HG02642 (cell line): ENCODE data around the gene TCEA2.

Experiments
- ATAC-seq: cut with Tn5 transposase; IDR thresholded peaks from one replicate; pipeline ENCODE4 v1.9.1; 2021; ENCODE audit warnings: mild to moderate bottlenecking; ENCODE audit not compliant: unreplicated experiment, poor library complexity

Gene TCEA2

DNA sequence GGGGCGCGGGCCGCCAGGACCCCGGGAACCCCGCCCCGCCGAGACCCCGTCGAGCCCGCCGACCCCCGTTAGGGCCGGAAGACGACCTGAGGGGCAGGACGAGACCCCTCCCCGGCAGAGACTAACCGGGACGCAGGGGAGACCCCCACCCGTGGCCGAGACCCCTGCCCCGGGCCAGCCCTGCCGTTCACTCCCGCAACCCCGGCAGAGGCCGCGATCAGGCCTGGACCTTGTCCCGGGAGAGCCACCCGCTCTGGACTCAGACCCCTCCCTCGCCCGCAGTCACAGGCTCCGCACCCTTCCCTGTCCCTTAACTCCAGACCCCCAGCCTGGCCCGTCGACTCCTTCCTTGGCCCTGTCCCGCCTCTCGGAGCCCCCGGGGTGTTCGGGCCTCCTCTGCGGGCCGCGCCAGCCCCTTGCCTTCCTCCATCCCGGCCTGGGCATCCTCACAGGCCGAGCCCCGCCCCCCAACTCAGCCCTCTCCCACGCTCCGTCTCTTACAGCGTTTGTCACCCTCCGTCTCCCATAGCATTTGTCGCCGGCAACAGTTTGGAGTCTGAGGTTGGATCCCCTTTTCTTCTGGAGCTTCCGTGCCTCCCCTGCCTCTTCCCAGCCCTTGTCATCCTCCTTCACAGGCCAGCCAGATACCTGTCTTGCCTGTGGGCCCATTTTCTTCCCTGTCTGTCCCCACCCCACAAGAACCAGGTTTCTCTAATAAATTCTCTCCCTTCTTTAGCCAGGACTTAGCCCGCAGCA lies 569 bp downstream of the TCEA2 start:
- no peak for ATAC-seq

DNA sequence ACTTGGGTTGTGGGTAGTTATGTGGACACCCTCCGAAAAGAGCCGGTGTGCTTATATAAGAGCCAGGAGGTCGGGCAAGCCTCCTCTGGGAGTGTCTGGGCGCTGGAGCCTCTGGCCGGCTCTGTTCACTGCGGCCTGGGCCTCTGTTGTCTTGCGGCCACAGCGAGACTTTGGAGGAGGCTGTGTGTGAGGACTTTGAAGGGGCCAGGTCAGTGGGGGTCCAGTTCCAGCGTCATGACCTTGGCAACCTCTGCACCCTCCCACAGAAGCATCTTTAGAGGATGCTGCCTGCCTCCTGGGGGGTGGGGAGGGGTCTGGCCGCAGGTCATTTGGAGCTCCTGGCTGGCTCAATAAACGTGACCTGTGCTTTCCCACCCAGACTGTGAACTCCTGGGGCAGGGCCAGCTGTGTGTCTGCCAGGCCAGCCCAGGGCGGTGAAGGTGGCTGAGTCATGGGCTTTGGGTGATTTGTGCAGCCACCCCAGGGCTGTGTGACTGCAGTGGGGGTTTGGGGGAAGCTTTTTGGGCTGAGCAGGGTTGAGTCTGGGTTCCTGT lies 1.2 kb downstream of the TCEA2 start:
- ATAC-seq = no peak

GRCh38 chr20:64065062-64065973 lies 2.3 kb downstream of the TCEA2 start:
- ATAC-seq = no peak

DNA sequence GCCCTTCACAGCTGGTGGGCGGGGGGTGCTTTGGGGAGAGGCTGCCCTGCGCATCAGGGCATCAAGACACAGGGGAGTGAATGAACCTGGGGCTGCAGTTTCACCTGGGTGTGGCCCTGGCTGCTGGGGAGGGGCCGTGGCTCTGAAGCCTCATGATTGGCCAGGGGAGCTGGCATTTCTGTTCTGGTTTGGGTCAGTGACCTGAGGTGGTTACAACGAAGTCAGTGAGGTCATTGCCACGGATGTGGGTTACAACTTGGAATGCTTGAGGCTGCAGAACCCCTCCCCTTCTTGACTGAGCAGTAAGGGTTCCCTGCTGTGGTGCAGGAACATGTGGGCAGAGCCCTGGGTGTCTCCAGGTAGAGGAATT lies 3.0 kb downstream of the TCEA2 start:
- ATAC-seq = no peak

GRCh38 chr20:64067005-64067632 lies 4.1 kb downstream of the TCEA2 start:
- no peak for ATAC-seq

GRCh38 chr20:64067733-64068307 lies 4.8 kb downstream of the TCEA2 start:
- no peak for ATAC-seq

- no peak for ATAC-seq
Observed at GRCh38 chr20:64068386-64069208, 5.6 kb downstream of the TCEA2 start.

- no peak for ATAC-seq
Observed at GRCh38 chr20:64069209-64069613, 6.2 kb downstream of the TCEA2 start.

DNA sequence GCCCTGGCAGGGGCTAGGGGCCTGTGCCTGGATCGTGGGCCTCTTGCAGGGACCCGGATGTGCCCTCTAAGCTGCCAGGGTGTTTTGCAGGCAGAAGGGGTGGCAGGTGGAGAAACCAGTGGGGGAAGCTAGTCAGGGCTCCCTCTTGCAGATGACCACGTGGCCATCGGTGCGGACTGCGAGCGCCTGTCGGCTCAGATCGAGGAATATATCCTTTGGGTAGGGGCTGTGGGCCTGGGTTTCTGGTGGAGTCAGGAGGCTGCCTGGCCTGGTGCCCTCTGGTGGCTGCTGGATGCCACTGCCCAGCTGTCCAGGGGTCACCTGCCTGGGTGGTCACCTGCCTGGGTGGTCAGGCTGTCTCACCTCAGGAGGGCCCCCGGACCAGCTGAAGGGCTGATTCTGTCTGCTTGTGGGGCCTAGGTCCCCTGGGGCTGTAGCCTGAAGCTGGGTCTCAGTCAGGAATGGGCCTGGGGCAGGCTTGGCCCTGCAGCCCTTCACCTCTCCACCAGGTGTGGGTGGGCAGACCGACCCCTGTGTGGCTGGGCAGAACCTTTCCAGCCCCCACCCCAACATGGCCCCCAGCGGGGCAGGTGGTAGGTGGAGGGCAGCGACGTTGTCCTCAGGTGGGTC lies 6.7 kb downstream of the TCEA2 start:
- ATAC-seq = no peak

- ATAC-seq = no peak
Observed at GRCh38 chr20:64070244-64070993, 7.4 kb downstream of the TCEA2 start.

- no peak for ATAC-seq
Observed at GRCh38 chr20:64071341-64072332, 8.6 kb downstream of the TCEA2 start.

DNA sequence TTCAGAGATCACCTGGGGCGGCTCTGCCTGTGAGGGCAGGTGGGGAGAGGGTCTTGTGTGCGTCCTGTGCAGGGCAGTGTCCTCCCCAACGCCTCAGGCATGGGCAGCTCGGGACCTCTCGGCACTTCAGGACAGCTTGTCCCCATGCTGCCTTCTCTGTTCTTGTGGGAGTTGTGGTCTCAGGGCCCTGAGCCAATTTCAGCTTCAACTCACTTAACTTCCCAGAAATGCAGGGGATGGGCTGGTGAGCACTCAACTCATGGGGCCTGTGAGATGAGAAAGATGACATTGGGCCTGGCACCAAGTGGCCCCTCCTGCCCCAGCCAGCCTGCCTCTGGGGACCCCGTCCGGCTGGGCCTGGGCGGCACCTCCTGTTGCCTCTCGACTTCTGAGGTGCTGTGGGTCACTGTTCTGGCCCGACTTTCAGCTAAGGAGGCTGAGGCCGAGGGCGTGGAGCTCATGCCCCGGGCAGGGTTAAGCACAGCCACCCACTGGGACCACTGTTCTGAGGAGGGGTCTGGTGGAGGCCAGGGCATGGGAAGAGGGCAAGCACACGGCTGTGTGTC lies 9.6 kb downstream of the TCEA2 start:
- no peak for ATAC-seq

GRCh38 chr20:64073476-64074183 lies 10.6 kb downstream of the TCEA2 start:
- ATAC-seq = no peak

GRCh38 chr20:64074184-64074789 lies 11.3 kb downstream of the TCEA2 start:
- no peak for ATAC-seq

- no peak for ATAC-seq
Observed at GRCh38 chr20:64074963-64075362, 12.0 kb downstream of the TCEA2 start.

DNA sequence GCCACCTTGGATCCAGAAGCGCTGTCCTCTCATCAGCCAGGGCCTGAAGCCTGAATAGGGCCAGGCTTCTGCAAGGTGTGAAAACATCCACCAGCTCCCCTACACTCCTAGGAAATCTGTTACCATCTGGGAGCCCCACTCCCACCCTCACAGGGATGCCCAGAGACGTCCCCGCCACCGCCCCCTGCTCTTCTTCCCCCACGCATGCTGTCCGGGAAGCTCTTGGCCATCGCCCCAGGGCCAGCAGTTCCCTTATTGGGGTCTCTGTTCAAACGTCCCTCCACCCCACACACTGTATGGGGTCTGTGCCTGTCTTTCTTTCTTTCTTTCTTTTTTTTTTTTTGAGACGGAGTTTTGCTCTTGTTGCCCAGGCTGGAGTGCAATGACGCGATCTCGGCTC lies 12.6 kb downstream of the TCEA2 start:
- no peak for ATAC-seq
